PFSK-1 (cell line): Measurements from ENCODE around the gene LHPP.

Source experiments
- POLR2AphosphoS5 ChIP-seq: IDR thresholded peaks from 2 replicates; pipeline ENCODE4 v1.6.1; 2012; ENCODE audit warnings: low read depth, mild to moderate bottlenecking, control low read depth, low read length, moderate library complexity
- REST ChIP-seq, 2 experiments: IDR thresholded peaks; 2 replicates each; pipeline versions ENCODE4 v1.6.1 to v1.8.0; 2011 to 2012; ENCODE audit warnings: low read depth in 2 of 2, low read length in 2 of 2, control low read depth in 1 of 2, inconsistent platforms in 1 of 2, mild to moderate bottlenecking in 1 of 2, moderate library complexity in 1 of 2; ENCODE audit not compliant: insufficient read depth in 1 of 2

DNA sequence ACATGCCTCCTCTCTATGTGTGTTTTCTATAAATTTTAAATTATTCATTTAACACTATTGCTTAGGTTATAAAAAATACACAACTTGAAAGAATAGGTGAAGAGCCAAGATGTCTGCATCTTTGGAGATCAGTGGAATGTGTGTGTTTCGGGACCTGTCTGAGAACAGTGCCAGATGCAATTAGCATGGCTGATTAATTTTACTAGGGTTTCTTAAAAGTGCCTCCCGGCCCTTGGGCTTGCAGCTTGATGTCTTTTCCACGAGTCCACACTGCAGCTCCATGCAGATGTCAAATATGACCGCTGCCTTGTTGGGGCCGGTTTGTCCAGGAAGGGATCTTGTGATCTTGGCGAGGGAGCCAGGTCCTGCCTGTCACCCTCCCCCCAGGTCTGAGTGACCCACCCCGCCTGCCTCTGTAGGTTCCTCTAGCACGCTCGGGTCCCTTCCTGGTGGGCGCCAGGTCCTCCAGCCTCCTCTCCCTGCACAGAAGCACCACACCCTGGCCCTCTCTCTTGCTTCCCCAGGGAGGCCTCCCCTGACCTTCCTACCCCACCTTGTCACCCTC lies 20.7 kb downstream of the LHPP start:
- TF ChIP-seq POLR2AphosphoS5 (no peak), REST (IDR thresholded peaks at IDR 0.05; ENCODE audit: insufficient read depth in 1 of 2, low read depth in 2 of 2, low read length in 2 of 2) (no peak)
